ENCODE data around the gene NRG2.

DNA sequence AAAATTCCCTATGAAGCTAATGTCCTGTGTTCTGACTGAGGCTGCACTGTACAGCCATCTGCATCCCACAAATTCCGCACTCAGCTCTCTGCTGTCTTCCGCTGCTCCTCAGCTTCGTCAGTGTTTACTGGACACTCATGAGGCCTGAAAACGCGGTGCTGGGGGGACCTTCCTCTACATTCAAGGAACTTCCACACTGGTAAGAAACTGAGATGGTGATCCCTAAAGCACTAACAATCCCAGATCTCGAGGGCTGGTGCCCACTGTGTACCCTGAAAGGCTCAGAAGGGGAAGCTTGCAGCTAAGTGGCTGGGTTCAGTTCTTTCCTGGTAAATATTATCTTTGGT, 117.9 kb downstream of the NRG2 start:
- TF ChIP-seq, protein P1, sequence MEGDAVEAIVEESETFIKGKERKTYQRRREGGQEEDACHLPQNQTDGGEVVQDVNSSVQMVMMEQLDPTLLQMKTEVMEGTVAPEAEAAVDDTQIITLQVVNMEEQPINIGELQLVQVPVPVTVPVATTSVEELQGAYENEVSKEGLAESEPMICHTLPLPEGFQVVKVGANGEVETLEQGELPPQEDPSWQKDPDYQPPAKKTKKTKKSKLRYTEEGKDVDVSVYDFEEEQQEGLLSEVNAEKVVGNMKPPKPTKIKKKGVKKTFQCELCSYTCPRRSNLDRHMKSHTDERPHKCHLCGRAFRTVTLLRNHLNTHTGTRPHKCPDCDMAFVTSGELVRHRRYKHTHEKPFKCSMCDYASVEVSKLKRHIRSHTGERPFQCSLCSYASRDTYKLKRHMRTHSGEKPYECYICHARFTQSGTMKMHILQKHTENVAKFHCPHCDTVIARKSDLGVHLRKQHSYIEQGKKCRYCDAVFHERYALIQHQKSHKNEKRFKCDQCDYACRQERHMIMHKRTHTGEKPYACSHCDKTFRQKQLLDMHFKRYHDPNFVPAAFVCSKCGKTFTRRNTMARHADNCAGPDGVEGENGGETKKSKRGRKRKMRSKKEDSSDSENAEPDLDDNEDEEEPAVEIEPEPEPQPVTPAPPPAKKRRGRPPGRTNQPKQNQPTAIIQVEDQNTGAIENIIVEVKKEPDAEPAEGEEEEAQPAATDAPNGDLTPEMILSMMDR (IDR thresholded peaks at IDR 0.05) = no peak
- TF ChIP-seq POLR2AphosphoS5 (IDR thresholded peaks at IDR 0.05) (no peak), POLR2A (IDR thresholded peaks at IDR 0.05) (no peak)

All from breast epithelium (tissue), 3 donors.